HG02840 (cell line): Measurements from ENCODE around the gene PPP3CA.
"Not testable (repeated sequence)": the region's sequence is repeated elsewhere in the genome, so short reads cannot be mapped to it uniquely, and the experiment has no call there.

Experiments used
- ATAC-seq: cut with Tn5 transposase; IDR thresholded peaks from one replicate; pipeline ENCODE4 v1.9.1; 2021; ENCODE audit warnings: mild to moderate bottlenecking, moderate library complexity, moderate number of reproducible peaks; ENCODE audit not compliant: unreplicated experiment, low FRiP score

PPP3CA gene

GRCh38 chr4:101119141-101119540 lies 228.2 kb downstream of the PPP3CA start:
- ATAC-seq: no peak

GRCh38 chr4:101118617-101119016 lies 228.7 kb downstream of the PPP3CA start:
- no peak for ATAC-seq

GRCh38 chr4:101115887-101116286 lies 231.4 kb downstream of the PPP3CA start:
- no peak for ATAC-seq

GRCh38 chr4:101114936-101115372 lies 232.4 kb downstream of the PPP3CA start:
- ATAC-seq: no peak

GRCh38 chr4:101104312-101105052 lies 242.8 kb downstream of the PPP3CA start:
- ATAC-seq: no peak

- peak; percentile 87 for ATAC-seq
These were observed 243.8 kb downstream of the PPP3CA start for GRCh38 chr4:101103381-101104142.

GRCh38 chr4:101102114-101102742 lies 245.1 kb downstream of the PPP3CA start:
- ATAC-seq: no peak

GRCh38 chr4:101101072-101101471 lies 246.3 kb downstream of the PPP3CA start:
- ATAC-seq: no peak

- ATAC-seq: no peak
These were observed 248.5 kb downstream of the PPP3CA start for GRCh38 chr4:101098666-101099400.

- ATAC-seq: not testable (repeated sequence)
These were observed 254.7 kb downstream of the PPP3CA start for GRCh38 chr4:101092609-101093008.

- ATAC-seq: no peak
These were observed 258.2 kb downstream of the PPP3CA start for GRCh38 chr4:101089168-101089567.

GRCh38 chr4:101086801-101087586 lies 260.3 kb downstream of the PPP3CA start:
- no peak for ATAC-seq

GRCh38 chr4:101083131-101083530 lies 264.2 kb downstream of the PPP3CA start:
- ATAC-seq: no peak

- ATAC-seq: no peak
These were observed 265.5 kb downstream of the PPP3CA start for GRCh38 chr4:101081695-101082369.

GRCh38 chr4:101081166-101081565 lies 266.2 kb downstream of the PPP3CA start:
- ATAC-seq: no peak

GRCh38 chr4:101078950-101079349 lies 268.4 kb downstream of the PPP3CA start:
- ATAC-seq: no peak

GRCh38 chr4:101076032-101076431 lies 271.3 kb downstream of the PPP3CA start:
- ATAC-seq: no peak

GRCh38 chr4:101075536-101075935 lies 271.8 kb downstream of the PPP3CA start:
- ATAC-seq: no peak

- ATAC-seq: no peak
These were observed 273.0 kb downstream of the PPP3CA start for GRCh38 chr4:101074326-101074725.
